Astrocyte of the spinal cord (primary cell): ENCODE data around the gene APBA2.

Source experiments
- DNase-seq: peaks from one replicate; pipeline ENCODE4 v3.0.0; 2011; ENCODE audit warnings: low read depth, low spot score
- H3K4me3 ChIP-seq: 2 replicates; pipeline ENCODE4 v1.5.1; 2011; ENCODE audit warnings: low read depth, mild to moderate bottlenecking, low read length, moderate library complexity
- in situ Hi-C: cut with HindIII; loops from 2 replicates; pipeline ENCODE4 v1.10.0; 2017; ENCODE audit warnings: low sequenced_read_pairs
- TF ChIP-seq, protein P1 (sequence below): IDR thresholded peaks from 2 replicates; pipeline ENCODE4 v1.5.1; 2012; ENCODE audit warnings: low read depth, mild to moderate bottlenecking, low read length, inconsistent platforms

APBA2 gene

DNA sequence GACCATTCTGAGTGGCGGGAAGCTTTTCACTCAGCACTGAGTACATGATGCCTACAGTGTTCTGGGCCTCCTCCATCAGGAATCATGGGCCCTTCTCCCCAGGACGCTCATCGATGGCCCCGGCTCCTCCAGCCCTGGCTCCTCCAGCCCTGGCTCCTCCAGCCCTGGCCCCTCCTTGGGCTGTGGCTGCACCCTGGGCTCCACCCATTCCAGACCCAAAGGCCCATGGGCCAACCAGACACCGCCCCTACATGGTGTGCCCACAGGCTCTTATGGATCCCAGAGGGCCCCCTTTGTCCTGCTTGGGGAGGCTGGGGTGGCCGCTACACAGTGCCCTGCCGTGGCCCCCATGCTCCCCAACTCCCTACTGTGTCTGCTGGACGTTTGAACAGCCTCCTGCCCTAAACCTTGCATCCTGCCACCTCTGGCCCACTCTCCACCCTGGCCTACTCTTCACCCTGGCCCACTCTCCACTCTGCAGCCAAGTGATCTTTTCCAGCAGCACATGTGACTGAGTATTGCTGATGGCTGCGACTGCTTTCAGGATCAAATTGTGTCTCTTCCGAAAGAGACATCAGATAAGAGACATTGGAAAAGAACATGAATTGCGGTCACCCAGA is 57.9 kb downstream of the APBA2 start:
- H3K4me3 ChIP-seq = no peak overlapping the region
- TF ChIP-seq, protein P1, sequence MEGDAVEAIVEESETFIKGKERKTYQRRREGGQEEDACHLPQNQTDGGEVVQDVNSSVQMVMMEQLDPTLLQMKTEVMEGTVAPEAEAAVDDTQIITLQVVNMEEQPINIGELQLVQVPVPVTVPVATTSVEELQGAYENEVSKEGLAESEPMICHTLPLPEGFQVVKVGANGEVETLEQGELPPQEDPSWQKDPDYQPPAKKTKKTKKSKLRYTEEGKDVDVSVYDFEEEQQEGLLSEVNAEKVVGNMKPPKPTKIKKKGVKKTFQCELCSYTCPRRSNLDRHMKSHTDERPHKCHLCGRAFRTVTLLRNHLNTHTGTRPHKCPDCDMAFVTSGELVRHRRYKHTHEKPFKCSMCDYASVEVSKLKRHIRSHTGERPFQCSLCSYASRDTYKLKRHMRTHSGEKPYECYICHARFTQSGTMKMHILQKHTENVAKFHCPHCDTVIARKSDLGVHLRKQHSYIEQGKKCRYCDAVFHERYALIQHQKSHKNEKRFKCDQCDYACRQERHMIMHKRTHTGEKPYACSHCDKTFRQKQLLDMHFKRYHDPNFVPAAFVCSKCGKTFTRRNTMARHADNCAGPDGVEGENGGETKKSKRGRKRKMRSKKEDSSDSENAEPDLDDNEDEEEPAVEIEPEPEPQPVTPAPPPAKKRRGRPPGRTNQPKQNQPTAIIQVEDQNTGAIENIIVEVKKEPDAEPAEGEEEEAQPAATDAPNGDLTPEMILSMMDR = no peak
- no peak for DNase-seq
- in situ Hi-C loops = no loop called here

- TF ChIP-seq, protein P1 = no peak
- H3K4me3 ChIP-seq = no peak overlapping the region
- in situ Hi-C loops = no loop called here
- no peak for DNase-seq
Measured at GRCh38 chr15:28944286-28944685, 58.5 kb downstream of the APBA2 start.

- TF ChIP-seq, protein P1 = no peak
- in situ Hi-C loops = no loop called here
- DNase-seq = no peak
Measured at GRCh38 chr15:28944696-28945300, 59.0 kb downstream of the APBA2 start.

DNA sequence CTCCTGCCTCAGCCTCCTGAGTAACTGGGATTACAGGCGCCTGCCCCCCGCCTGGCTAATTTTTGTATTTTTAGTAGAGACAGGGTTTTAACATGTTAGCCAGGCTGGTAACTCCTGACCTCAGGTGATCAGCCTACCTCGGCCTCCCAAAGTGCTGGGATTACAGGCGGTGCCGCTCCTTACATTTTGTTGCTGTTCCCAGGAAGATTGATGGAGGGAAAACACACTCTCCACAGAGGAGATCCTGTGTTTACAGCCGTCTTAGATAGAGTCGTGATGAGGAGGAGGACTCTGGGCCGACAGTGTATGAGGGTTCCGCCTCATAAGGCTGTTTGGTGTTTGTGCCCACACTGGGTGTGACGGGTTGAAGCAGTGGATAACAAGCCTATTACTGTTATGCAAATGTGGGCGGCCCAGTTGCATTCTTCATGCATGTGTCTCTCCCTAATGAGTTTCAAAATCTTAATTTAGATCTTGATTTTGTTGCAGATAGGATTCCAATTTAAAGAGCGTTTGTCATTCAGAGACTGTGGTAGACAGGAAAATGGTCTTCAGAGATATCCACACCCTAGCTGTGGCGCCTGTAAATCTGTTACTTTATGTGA is 60.0 kb downstream of the APBA2 start:
- no peak overlapping the region for H3K4me3 ChIP-seq
- TF ChIP-seq, protein P1 = no peak
- no peak for DNase-seq
- in situ Hi-C loops = no loop called here

More at GRCh38 chr15:28944696-28945300, 59.0 kb downstream of the APBA2 start:
- H3K4me3 ChIP-seq = no peak overlapping the region

- in situ Hi-C loops = no loop called here
- no peak overlapping the region for H3K4me3 ChIP-seq
- DNase-seq = no peak
- TF ChIP-seq, protein P1 = no peak
Measured at GRCh38 chr15:28946803-28947202, 61.0 kb downstream of the APBA2 start.

DNA sequence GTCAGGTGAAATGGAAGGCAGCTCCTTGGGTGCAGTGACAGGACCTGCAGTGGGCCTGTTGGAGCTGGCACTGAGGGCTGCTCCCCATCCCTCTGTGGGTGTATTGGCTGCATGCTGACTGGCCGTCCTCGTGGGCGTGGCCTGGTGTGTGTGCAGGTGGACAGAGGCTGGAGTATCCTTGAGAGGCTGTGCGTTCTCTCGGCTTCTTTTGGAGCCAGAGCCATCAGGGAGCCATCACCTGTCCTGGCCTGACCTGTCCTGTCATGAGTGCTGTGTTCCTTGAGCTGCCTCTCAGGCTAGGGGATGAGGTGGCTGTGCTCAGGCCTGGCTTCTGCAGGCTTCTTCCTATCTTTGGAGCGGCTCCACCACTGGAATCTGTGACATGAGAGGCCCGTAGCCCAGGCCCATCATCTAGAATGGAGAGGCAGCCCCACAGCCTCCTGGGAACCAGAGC is 61.5 kb downstream of the APBA2 start:
- DNase-seq = no peak
- H3K4me3 ChIP-seq = no peak overlapping the region
- TF ChIP-seq, protein P1 = no peak
- in situ Hi-C loops = no loop called here
